Measurements from ENCODE around the gene KANK4.
"Not testable (repeated sequence)": the region's sequence is repeated elsewhere in the genome, so short reads cannot be mapped to it uniquely, and the experiment has no call there.

The KANK4 gene

GRCh38 chr1:62237950-62238374, 81.3 kb downstream of the KANK4 start:
- DNase-seq (ENCODE audit: low read depth) = no peak

- no peak for DNase-seq (ENCODE audit: low read depth)
These were observed 81.9 kb downstream of the KANK4 start for GRCh38 chr1:62237361-62237760.

DNA sequence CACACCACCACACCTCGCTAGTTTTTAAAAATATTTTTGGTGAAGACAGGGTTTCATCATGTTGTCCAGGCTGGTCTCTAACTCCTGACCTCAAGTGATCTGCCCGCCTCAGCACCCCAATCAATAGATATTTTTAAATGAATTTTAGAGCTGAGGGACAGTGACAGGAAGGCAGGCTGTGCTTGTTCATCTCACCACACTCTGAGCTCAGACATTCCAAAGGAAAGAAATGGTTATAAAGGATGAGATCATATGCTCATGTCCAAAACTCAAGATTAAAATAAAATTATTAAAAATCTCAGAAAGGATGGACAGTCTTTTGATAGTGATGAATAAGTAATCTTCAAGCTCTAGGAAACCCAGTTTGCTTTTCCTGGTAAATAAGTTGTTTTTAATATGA, 83.7 kb downstream of the KANK4 start:
- DNase-seq (ENCODE audit: low read depth) = no peak

- no peak for DNase-seq (ENCODE audit: low read depth)
These were observed 84.5 kb downstream of the KANK4 start for GRCh38 chr1:62234688-62235087.

- DNase-seq (ENCODE audit: low read depth) = no peak
These were observed 85.2 kb downstream of the KANK4 start for GRCh38 chr1:62233926-62234450.

- DNase-seq (ENCODE audit: low read depth) = no peak
These were observed 86.4 kb downstream of the KANK4 start for GRCh38 chr1:62232871-62233278.

- DNase-seq (ENCODE audit: low read depth) = no peak
These were observed 88.5 kb downstream of the KANK4 start for GRCh38 chr1:62230718-62231117.

GRCh38 chr1:62229932-62230331, 89.3 kb downstream of the KANK4 start:
- no peak for DNase-seq (ENCODE audit: low read depth)

- no peak for DNase-seq (ENCODE audit: low read depth)
These were observed 89.8 kb downstream of the KANK4 start for GRCh38 chr1:62229468-62229867.

- no peak for DNase-seq (ENCODE audit: low read depth)
These were observed 90.4 kb downstream of the KANK4 start for GRCh38 chr1:62228883-62229187.

- no peak for DNase-seq (ENCODE audit: low read depth)
These were observed 90.9 kb downstream of the KANK4 start for GRCh38 chr1:62228136-62228882.

- no peak for DNase-seq (ENCODE audit: low read depth)
These were observed 91.7 kb downstream of the KANK4 start for GRCh38 chr1:62227496-62227895.

DNA sequence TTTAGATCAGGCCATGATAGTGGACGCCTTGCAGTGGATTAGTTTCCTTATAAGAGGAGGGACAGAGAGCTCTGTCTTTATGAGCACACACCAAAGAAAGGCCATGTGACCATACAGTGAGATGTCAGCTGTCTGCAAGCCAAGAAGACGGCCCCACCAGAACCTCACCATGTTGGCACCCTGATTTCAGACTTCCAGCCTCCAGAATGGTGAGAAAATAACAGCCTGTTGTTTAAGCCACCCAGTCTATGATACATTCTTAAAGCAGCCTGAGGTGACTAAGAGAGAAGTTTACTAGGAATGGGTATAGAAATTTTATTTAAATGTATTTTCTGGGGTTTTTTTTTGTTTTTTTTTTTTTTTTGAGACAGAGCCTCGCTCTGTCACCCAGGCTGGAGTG, 95.1 kb downstream of the KANK4 start:
- no peak for DNase-seq (ENCODE audit: low read depth)

DNA sequence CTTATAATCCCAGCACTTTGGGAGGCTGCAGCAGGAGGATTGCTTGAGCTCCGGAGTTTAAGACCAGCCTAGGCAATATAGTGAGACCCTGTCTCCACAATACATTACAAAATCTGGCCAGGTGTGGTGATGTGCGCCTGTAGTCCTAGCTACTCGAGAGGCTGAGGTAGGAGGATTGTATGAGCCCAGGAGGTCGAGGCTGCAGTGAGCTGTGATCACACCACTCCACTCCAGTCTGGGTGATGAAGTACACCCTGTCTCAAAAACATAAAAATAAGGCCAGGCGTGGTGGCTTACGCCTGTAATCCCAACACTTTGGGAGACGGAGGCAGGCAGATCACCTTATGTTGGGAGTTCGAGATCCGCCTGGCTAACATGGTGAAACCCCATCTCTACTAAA, 96.9 kb downstream of the KANK4 start:
- DNase-seq (ENCODE audit: low read depth) = no peak

DNA sequence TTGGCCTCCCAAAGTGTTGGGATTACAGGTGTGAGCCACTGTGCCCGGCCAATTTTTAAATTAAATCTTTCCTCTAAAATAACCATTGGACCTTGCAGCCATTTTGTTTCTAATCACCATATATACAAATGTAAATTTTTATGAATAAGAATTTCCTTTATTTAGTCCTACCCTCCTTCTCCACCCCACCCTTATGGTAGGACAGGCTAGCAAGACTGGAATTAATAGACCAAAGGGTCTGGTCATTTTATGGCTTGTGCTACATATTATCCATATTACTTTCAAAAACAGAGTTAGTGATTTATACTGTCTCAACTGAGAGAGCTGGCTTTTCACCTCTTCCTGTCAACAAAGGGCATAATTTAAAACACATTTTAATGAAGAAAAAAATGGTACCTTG, 98.1 kb downstream of the KANK4 start:
- no peak for DNase-seq (ENCODE audit: low read depth)

DNA sequence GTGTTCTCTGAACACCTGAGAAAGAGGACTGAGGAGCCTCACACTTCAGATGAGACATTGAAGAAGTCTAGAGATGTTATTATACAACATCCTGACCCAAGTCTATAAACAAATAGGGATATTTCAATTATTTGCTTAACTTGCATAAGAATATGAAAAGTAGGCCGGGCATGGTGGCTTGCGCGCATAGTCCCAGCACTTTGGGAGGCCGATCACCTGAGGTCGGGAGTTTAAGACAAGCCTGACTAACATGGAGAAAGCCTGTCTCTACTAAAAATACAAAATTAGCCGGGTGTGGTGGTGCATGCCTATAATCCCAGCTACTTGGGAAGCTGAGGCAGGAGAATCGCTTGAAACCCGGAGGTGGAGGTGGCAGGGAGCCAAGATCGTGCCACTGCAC, 98.8 kb downstream of the KANK4 start:
- DNase-seq (ENCODE audit: low read depth) = not testable (repeated sequence)

DNA sequence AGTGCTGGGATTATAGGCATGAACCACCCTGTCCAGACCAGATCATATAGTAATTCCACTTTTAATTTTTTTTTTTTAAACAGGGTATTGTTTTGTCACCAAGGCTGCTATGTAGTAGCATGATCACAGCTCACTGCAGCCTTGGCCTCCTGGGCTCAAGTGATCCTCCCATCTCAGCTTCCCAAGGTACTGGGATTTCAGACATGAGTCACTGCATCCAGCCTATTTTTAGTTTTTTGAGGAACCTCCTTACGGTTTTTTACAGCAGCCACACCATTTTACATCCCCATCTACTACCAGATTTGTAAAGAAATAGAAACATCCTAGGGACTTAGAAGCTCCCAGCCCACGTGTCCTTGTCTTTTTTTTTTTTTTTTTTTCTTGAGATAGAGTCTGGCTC, 100.6 kb downstream of the KANK4 start:
- DNase-seq (ENCODE audit: low read depth) = no peak

DNA sequence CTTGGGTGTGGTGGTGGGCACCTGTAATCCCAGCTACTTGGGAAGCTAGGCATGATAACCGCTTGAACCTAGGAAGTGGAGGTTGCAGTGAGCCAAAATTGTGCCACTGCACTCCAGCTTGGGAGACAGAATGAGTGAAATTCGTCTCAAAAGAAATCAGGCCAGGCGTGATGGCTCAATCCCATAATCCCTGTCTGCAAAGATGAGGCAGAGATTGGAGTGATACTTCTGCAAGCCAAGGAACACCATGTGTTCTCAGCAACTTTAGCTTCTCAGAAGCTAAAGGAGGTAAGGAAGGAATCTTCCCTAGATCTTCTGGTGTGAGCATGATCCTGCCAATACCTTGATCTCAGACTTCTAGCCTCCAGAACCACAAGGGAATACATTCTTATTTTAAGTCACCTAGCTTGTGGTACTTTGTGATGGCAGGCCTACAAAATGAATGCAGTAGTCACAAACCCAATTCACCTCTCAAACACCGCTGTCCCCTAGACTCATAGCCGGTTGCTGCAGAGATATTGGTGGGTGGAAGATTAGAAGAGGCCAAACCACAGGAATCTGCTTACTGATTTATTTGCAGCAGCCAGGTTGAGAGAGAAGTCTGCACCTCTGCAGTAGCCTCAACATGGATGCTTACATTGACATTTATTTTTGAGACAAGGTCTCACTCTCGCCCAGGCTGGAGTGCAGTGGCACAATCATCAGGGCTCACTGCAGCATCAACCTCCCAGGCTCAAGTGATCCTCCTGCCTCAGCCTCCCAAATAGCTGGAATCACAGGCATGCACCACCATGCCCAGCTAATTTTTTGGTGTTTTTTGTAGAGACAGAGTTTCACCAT, 105.9 kb downstream of the KANK4 start:
- no peak for DNase-seq (ENCODE audit: low read depth)

GRCh38 chr1:62212411-62212810, 106.8 kb downstream of the KANK4 start:
- no peak for DNase-seq (ENCODE audit: low read depth)

DNA sequence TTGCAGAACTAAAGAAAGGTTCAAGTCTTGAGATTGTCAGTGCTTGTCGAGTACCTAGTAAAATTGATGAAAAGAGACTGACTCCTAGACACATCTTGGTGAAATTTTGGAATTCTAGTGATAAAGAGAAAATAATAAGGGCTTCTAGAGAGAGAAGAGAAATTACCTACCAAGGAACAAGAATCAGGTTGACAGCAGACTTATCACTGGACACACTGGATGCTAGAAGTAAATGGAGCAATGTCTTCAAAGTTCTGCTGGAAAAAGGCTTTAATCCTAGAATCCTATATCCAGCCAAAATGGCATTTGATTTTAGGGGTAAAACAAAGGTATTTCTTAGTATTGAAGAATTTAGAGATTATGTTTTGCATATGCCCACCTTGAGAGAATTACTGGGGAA, 108.3 kb downstream of the KANK4 start:
- DNase-seq (ENCODE audit: low read depth) = no peak

- no peak for DNase-seq (ENCODE audit: low read depth)
These were observed 109.2 kb downstream of the KANK4 start for GRCh38 chr1:62209931-62210595.

- DNase-seq (ENCODE audit: low read depth) = no peak
These were observed 110.3 kb downstream of the KANK4 start for GRCh38 chr1:62208970-62209369.

- DNase-seq (ENCODE audit: low read depth) = no peak
These were observed 111.1 kb downstream of the KANK4 start for GRCh38 chr1:62208087-62208486.
